ENCODE measurements around the gene TIMM17A.
A peak's percentile ranks its signal among the peaks of the same experiment; 100 is the strongest.

TIMM17A gene

DNA sequence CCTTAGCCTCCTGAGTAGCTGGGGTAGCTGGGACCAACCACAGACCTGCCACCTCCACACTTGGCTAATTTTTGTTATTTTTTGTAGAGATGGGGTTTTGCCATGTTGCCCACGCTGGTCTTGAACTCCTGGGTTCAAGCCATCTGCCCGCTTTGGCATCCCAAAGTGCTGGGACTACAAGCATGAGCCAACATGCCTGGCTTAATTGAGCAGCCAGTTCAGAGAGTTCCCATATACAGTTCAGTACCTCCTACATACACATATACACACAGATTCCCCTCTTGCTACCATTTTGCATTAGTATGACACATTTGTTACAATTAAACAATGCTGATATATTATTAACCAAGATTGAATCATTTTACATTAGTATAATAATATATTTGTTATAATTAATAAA lies 30.1 kb downstream of the TIMM17A start:
- DNase-seq: no peak

- no peak for DNase-seq
Observed at GRCh38 chr1:201988601-201989000, 33.3 kb downstream of the TIMM17A start.

- DNase-seq: no peak
Observed at GRCh38 chr1:201989354-201990128, 34.2 kb downstream of the TIMM17A start.

DNA sequence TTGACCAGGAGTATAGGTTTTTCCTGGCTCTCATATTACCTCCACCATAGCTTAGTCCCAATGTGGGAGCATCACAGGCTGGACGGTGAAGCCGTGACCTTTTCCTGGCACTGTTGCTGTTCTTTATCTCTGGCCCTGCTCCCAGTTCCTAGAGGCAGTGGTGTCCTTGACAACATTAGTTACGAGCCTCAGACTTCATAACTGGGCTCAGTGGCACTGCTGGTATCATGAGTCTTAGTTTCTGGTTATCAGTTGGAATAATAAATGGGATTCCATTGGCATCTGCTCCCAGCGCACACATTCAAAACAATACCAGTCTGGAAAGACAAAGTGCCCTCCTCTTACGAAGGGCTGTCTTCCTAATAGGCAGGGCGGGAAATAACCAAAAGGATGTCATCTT lies 35.1 kb downstream of the TIMM17A start:
- DNase-seq: no peak

DNA sequence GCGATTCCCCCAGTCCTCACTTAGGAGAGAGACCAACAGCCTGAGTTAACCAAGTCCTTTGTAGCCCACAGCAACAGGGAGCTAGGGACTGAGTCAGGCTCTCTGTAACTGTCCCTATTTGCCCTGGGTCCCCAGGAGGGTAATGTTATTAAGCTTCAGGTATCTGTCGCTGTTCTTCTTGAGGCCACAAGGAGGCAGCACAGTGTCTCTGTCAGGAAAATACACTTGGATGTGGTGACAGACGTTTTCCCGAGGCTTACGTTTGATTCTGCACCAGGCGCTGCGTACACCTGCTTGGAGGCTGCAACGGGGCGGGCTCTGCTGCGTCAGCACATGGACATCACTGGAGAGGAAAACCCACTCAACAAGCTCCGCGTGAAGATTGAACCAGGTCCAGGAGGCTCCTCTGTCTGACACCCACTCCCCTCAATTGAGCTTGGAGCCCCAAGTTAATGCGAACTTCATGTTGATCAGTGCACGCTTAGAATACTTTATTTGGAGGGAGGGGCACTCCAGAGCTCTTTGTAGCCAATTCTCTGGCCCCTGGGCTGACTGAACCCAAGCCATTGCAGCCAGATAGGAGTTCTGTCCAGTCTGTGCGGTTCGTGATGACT lies 44.4 kb downstream of the TIMM17A start:
- no peak for DNase-seq

DNA sequence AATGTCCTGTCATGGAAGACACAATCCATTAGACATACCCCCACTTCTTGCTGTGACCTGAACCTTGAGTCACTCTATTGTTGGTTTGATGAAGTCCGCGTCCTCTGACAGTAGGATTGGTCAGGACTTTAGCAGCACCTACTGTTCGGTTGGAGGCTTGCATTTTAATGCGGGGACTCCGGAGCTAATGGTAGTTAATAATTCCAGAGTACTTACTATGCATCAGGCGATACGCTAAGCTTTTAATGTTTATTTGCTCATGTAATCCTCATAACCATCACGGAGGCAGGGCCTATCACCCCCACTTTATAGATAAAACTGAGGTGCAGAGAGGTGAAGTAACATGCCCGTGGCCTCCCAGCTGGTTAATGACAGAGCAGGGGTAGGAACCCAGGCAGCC lies 47.2 kb downstream of the TIMM17A start:
- no peak for DNase-seq

DNA sequence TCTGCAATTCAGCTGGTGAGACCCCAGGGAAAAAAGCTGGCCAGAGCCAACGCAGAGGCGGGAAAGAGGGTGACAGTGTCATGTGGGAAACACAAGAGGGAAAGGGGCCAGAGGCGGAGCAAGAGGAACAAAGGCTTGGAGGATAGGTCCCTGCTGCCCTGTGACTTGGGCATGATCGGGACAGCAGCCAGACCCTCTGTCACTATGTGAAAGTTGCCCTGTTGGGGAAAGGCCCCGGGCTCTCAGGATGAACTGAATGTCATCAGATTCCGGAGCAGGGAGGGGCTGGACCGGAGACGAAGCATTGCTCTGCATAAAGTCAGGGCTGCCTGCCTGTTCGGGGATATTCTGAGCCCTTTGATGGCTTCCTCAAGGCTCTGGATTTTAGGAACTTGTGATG lies 49.4 kb downstream of the TIMM17A start:
- no peak for DNase-seq

- DNase-seq: no peak
Observed at GRCh38 chr1:202005958-202006357, 50.7 kb downstream of the TIMM17A start.

GRCh38 chr1:202007304-202007703 lies 52.0 kb downstream of the TIMM17A start:
- DNase-seq: no peak

DNA sequence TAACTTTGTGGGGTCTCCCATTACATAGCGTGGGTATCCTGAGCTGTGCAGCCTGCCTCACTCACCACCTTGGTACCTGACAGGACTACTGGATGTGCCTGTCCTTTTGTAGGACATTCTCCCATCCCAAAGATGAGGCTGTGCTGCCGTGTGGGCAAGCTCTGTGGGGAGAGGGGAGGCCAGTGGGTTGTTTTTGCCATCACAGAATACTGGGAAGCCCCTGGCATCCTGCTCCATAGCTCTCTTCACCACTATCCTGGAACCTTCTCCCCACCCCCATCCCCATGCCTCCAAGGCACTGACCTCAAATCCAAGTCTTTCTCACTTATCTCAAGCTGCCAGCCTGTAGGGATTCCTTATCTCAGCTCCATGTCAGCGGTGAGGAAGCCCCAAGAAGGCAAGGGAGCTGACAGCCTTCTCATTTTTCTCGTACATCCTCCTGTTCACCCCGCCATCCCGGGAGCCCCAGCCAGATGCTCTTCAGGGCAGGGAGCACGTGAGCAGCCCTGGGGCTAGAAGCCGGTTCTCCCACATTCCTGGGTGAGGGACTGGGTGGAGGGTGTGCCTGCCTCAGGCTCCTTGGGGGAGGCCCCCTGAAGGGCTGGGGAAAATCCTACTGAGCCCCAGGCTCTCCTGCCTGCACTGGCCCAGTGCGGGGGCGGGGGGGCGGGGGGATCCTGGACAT lies 52.6 kb downstream of the TIMM17A start:
- DNase-seq: no peak

DNA sequence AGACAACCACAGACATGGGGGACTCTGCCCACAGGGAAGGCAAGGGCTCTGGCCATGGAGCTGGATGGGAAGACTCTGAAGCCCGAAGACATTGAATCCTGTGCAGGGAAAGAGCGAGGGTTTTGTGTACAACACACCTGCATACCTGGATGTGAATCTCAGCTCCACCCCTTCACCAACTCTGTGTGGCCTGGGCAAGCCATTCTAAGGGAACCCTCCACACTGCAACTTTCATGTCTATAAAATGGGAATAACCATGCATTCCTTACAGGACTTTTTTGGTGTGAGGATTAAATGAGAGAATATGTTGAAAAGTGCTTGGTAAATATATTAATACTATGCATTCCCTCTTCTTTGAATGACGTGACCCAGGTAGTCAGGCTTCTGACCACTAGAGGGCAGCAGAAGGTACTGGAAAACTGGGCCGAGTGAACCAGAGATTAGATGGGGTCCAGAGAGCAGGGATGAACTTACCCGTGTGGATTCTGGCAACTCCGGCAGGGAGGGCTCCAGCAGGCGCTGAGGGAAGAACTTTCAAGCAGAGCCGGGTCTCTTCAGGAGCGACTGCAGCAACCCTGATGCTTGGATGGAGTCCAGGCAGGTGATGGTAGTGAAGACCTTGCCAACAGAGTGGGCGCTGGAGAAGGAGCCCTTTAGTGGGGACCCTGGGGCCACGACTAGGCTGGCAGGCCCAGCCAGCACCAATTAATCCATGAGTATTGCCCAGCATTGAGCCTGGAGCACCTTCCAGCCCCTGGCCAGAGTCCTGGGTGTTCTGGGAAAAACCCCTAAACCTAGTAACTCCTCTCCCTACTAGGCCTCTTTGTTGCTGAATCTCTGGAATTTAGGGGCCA lies 54.2 kb downstream of the TIMM17A start:
- DNase-seq: peak; percentile 29

GRCh38 chr1:202010180-202011015 lies 55.1 kb downstream of the TIMM17A start, which contains the start of gene ELF3:
Gene ELF3, plus strand, starts transcription at chr1:202010587. Its CDS starts 550 bp downstream, at chr1:202011137.
- DNase-seq: no peak

GRCh38 chr1:202011994-202012393 lies 56.7 kb downstream of the TIMM17A start:
- DNase-seq: no peak

DNA sequence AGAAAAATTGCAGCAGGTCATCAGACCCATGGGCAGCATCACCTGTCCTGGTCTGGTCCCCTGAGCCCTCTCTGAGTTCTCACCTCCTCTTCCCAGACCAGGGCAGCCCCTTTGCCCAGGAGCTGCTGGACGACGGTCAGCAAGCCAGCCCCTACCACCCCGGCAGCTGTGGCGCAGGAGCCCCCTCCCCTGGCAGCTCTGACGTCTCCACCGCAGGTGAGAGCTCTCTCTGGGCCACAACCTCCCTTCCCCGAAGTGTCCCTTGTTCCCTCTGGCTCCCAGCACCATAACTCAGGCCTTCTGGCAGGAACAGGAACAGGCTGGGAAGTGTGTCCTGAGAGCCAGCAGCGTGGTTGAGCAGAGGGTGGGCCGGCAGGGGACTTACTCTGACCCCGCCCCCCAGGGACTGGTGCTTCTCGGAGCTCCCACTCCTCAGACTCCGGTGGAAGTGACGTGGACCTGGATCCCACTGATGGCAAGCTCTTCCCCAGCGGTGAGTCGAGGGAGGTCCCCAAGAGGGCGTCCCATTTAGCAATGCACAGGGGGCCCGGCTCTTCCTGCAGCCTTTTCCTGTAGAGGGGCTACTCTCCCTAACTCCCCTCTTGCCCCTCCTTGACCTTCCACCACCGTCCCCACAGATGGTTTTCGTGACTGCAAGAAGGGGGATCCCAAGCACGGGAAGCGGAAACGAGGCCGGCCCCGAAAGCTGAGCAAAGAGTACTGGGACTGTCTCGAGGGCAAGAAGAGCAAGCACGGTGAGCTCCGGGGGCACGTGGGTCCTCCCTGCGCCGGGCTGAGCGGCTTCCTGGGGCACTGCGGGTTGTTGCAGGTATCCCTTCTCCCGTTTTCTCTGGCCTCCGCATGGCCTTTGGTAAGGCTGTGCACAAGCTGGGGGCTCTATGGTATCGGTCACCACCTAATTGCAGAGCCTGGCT lies 57.5 kb downstream of the TIMM17A start:
- no peak for DNase-seq

- no peak for DNase-seq
Observed at GRCh38 chr1:202013603-202014002, 58.3 kb downstream of the TIMM17A start.

DNA sequence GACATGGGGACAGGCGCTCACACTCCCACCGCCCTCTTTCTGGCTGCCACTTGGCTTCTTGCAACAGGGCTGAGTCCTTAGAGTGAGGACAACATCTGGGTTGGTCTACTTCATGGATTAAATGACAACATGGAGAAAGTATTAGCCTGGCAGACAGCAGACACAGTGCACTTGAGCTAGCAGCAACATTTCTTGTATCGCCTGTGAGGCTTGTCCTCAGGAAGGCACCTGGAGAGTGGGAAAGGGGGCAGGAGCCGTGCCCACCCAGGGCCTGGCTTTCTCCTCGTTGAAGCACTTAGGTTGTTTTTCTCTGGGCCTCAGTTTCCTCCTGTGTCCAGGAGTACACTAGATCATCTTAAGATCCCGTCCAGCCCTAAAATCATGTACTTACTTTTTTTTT lies 58.8 kb downstream of the TIMM17A start:
- no peak for DNase-seq

DNA sequence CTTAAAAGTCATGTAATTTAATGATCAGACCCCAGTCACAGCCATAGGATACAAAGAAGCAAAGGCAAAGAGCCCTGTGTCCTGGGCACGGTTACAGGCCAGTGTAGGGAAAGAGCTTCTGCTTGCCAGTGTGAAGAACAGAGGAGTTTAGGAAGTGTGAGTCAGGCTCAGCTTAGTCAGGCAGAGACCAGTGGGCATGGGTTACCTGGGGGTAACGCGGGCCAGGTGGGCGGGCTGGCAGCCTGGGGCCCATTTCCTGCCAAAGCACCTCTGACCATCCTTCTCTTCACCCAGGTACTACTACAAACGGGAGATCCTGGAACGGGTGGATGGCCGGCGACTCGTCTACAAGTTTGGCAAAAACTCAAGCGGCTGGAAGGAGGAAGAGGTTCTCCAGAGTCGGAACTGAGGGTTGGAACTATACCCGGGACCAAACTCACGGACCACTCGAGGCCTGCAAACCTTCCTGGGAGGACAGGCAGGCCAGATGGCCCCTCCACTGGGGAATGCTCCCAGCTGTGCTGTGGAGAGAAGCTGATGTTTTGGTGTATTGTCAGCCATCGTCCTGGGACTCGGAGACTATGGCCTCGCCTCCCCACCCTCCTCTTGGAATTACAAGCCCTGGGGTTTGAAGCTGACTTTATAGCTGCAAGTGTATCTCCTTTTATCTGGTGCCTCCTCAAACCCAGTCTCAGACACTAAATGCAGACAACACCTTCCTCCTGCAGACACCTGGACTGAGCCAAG lies 59.8 kb downstream of the TIMM17A start:
- no peak for DNase-seq

DNA sequence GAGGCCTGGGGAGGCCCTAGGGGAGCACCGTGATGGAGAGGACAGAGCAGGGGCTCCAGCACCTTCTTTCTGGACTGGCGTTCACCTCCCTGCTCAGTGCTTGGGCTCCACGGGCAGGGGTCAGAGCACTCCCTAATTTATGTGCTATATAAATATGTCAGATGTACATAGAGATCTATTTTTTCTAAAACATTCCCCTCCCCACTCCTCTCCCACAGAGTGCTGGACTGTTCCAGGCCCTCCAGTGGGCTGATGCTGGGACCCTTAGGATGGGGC lies 60.3 kb downstream of the TIMM17A start:
- no peak for DNase-seq

- no peak for DNase-seq
Observed at GRCh38 chr1:202016022-202016810, 60.9 kb downstream of the TIMM17A start.
